K562 (cell line): Measurements from ENCODE around the gene NPAS1. TPM values are rescaled to one million over a fixed set of nuclear protein-coding genes. Genes with fewer than 3 reads are reported as not detected.

ENCODE experiments used
- ATAC-seq: fragments of 200-7000 bp; cut with Tn5 transposase; 3 replicates; pipeline ENCODE4 v1.9.1; 2020; ENCODE audit warnings: moderate library complexity
- BruUV-seq: library from RNA; stranded (reverse); fragments of 400-500 nt; replicated peaks from 2 replicates; lab custom pipeline; 2021; lab: Mats Ljungman, UMichigan
- CTCF ChIA-PET: fragments of 300-600 bp; formaldehyde crosslinking; extraction: SDS; loops from one replicate; lab custom pipeline; 2021; ENCODE audit warnings: low intra/inter-chr PET ratio; lab: Yijun Ruan, JAX
- POLR2A ChIA-PET: fragments of 300-600, 350-650 bp; sonication (Branson Sonifier 250); formaldehyde crosslinking; extraction: SDS; loops from one replicate; lab custom pipeline; 2021; ENCODE audit warnings: antibody characterized with exemption, inconsistent platforms; lab: Yijun Ruan, JAX
- DNase-seq, 4 experiments: peaks; one replicate each; pipeline versions ENCODE4 v3.0.0 to v3.0.0-alpha.2; 2011 to 2018; ENCODE audit warnings: low spot score in 3 of 4, mixed read lengths in 3 of 4; ENCODE audit errors: extremely low read depth in 1 of 4
- FAIRE-seq: peaks from 2 replicates; lab custom pipeline; 2011; peaks lifted over from hg19 to GRCh38; lab: Jason Lieb, UNC
- H2AFZ ChIP-seq: 2 replicates; pipeline ENCODE4 v1.6.0; 2011; ENCODE audit warnings: low read depth, low read length, control low read depth, inconsistent platforms
- H3K27ac ChIP-seq: fragments of 200-600 bp; 3 replicates; pipeline ENCODE4 v1.8.0; 2011; ENCODE audit warnings: low read depth, mild to moderate bottlenecking, control low read depth, inconsistent platforms, low read length, moderate library complexity, mixed read lengths; ENCODE audit errors: extremely low read depth
- H3K27me3 ChIP-seq, 2 experiments: fragments of 300-600 bp in 1 of 2; 2 replicates in 1 of 2; 3 replicates in 1 of 2; pipeline versions ENCODE4 v1.6.0 to v1.8.0; 2011; ENCODE audit warnings: inconsistent platforms in 2 of 2, low read length in 2 of 2, mild to moderate bottlenecking in 1 of 2, mixed read lengths in 1 of 2, moderate library complexity in 1 of 2; ENCODE audit not compliant: control insufficient read depth in 2 of 2, insufficient read depth in 2 of 2
- H3K36me3 ChIP-seq: fragments of 300-600 bp; 3 replicates; pipeline ENCODE4 v1.8.0; 2011; ENCODE audit warnings: mild to moderate bottlenecking, low read length, inconsistent platforms; ENCODE audit not compliant: control insufficient read depth, insufficient read depth
- H3K4me1 ChIP-seq, 2 experiments: fragments of 200-600 bp in 1 of 2; replicated peaks in 1 of 2; 2 replicates in 1 of 2; 3 replicates in 1 of 2; pipeline versions ENCODE4 v1.5.1 to v1.8.0; 2011; ENCODE audit warnings: inconsistent platforms in 2 of 2, low read length in 2 of 2, mild to moderate bottlenecking in 1 of 2, mixed read lengths in 1 of 2, moderate library complexity in 1 of 2; ENCODE audit not compliant: control insufficient read depth in 2 of 2, insufficient read depth in 2 of 2
- H3K4me2 ChIP-seq: 2 replicates; pipeline ENCODE4 v1.6.1; 2011; ENCODE audit warnings: low read length, control low read depth, inconsistent platforms, mixed read lengths; ENCODE audit not compliant: insufficient read depth
- H3K4me3 ChIP-seq: fragments of 200-600 bp; sonication (generic), shearing (Covaris generic); 2 replicates; pipeline ENCODE4 v1.5.1; 2016; ENCODE audit warnings: control low read depth, inconsistent platforms
- H3K79me2 ChIP-seq: fragments of 200-600 bp; 3 replicates; pipeline ENCODE4 v1.8.0; 2011; ENCODE audit warnings: low read length, inconsistent platforms; ENCODE audit not compliant: control insufficient read depth, insufficient read depth
- H3K9ac ChIP-seq, 2 experiments: 2 replicates each; pipeline versions ENCODE4 v1.6.0 to v1.6.1; 2011; ENCODE audit warnings: low read depth in 2 of 2, low read length in 2 of 2, control low read depth in 1 of 2, inconsistent platforms in 1 of 2, mild to moderate bottlenecking in 1 of 2, mixed read lengths in 1 of 2; ENCODE audit not compliant: insufficient read depth in 1 of 2
- H3K9me1 ChIP-seq: one replicate; pipeline ENCODE4 v1.6.0; 2011; ENCODE audit warnings: inconsistent platforms, mild to moderate bottlenecking, low read length, moderate library complexity; ENCODE audit not compliant: control insufficient read depth, insufficient read depth
- H3K9me3 ChIP-seq: replicated peaks from 2 replicates; pipeline ENCODE4 v1.5.1; 2011; ENCODE audit warnings: low read depth, low read length, inconsistent platforms; ENCODE audit not compliant: control insufficient read depth, insufficient read depth
- H4K20me1 ChIP-seq: replicated peaks from 2 replicates; pipeline ENCODE4 v1.6.1; 2011; ENCODE audit warnings: low read length, inconsistent platforms, mixed read lengths; ENCODE audit not compliant: control insufficient read depth, insufficient read depth
- ARHGAP35 ChIP-seq: fragments of 450-650 bp; IDR thresholded peaks from 2 replicates; pipeline ENCODE4 v1.6.1; 2018; ENCODE audit not compliant: partially characterized antibody
- ARID2 ChIP-seq: fragments of 450-650 bp; IDR thresholded peaks from 2 replicates; pipeline ENCODE4 v1.6.1; 2017; ENCODE audit warnings: antibody characterized with exemption, mild to moderate bottlenecking
- CC2D1A ChIP-seq: fragments of 450-650 bp; IDR thresholded peaks from 2 replicates; pipeline ENCODE4 v1.6.1; 2017; ENCODE audit warnings: mild to moderate bottlenecking
- EGR1 ChIP-seq: fragments of 450-650 bp; conservative IDR thresholded peaks from 2 replicates; pipeline ENCODE4 v1.6.1; 2017; ENCODE audit warnings: mild to moderate bottlenecking
- GABPB2 ChIP-seq: fragments of 250-450 bp; sonication (Bioruptor Pico); conservative IDR thresholded peaks from 2 replicates; pipeline ENCODE4 v1.5.1; 2021; ENCODE audit warnings: mild to moderate bottlenecking
- HDAC1 ChIP-seq, 2 experiments: fragments of 450-650 bp; IDR thresholded peaks; 2 replicates each; pipeline ENCODE4 v1.6.1; 2016 to 2017; ENCODE audit warnings: inconsistent platforms in 1 of 2, mild to moderate bottlenecking in 1 of 2, moderate library complexity in 1 of 2
- KDM2B ChIP-seq: fragments of 250-450 bp; sonication (Bioruptor Pico); IDR thresholded peaks from 2 replicates; pipeline ENCODE4 v1.8.0; 2021; ENCODE audit warnings: mild to moderate bottlenecking, moderate library complexity
- NCOR1 ChIP-seq: fragments of 450-650 bp; IDR thresholded peaks from 2 replicates; pipeline ENCODE4 v1.6.1; 2016; ENCODE audit warnings: mild to moderate bottlenecking, moderate library complexity
- SNRNP70 ChIP-seq: fragments of 200-400 bp; formaldehyde crosslinking; optimal IDR thresholded peaks from 2 replicates; pipeline ENCODE3; 2017; ENCODE audit warnings: low read depth, low read length
- STAT5B ChIP-seq: fragments of 250-450 bp; sonication (Bioruptor Pico); IDR thresholded peaks from 2 replicates; pipeline ENCODE4 v1.8.0; 2021; ENCODE audit warnings: mild to moderate bottlenecking, inconsistent platforms
- VEZF1 ChIP-seq: fragments of 200-800 bp; sonication (Bioruptor generic); IDR thresholded peaks from 2 replicates; pipeline ENCODE4 v1.6.1; 2017; ENCODE audit warnings: missing genetic modification characterization, missing compliant biosample characterization
- ZBTB7A ChIP-seq: IDR thresholded peaks from 2 replicates; pipeline ENCODE4 v1.6.1; 2011; ENCODE audit warnings: low read depth, mild to moderate bottlenecking, low read length, moderate library complexity, borderline replicate concordance; ENCODE audit not compliant: control insufficient read depth
- ZNF134 ChIP-seq: fragments of 250-450 bp; sonication (Bioruptor Pico); conservative IDR thresholded peaks from 2 replicates; pipeline ENCODE4 v1.4.0; 2020
- ZNF518B ChIP-seq: fragments of 250-450 bp; sonication (Bioruptor Pico); IDR thresholded peaks from 2 replicates; pipeline ENCODE4 v1.5.0; 2021; ENCODE audit warnings: mild to moderate bottlenecking, moderate library complexity
- ZNF740 ChIP-seq, 3 experiments: fragments of 200-800 bp in 1 of 3; sonication (Bioruptor generic) in 1 of 3; sonication (generic) in 1 of 3; formaldehyde crosslinking in 1 of 3; IDR thresholded peaks; 2 replicates each; pipeline versions ENCODE4 v1.6.1 to v1.8.0; 2016 to 2022; ENCODE audit warnings: mild to moderate bottlenecking in 2 of 3, missing compliant biosample characterization in 2 of 3, missing genetic modification characterization in 2 of 3, missing genetic modification reagents in 1 of 3
- WGBS: fragments of 100-300 bp; shearing (Covaris generic); methylation state at CpG from one replicate; pipeline ENCODE4 v1.1.6; 2016; ENCODE audit warnings: low coverage, mixed read lengths; ENCODE audit not compliant: insufficient coverage; ENCODE audit errors: missing lambda C conversion rate; 5-methylcytosine and 5-hydroxymethylcytosine counted together
- in situ Hi-C: fragments of 300-500 bp; cut with MboI; formaldehyde crosslinking; loops from 4 replicates; pipeline ENCODE4 v1.15.0; 2018; ENCODE audit warnings: inconsistent platforms, mixed read lengths
- intact Hi-C: fragments of 100-400 bp; cut with micrococcal nuclease; formaldehyde crosslinking; loops from 2 replicates; pipeline ENCODE4 v1.14.2; 2022
- polyA plus RNA-seq, 8 experiments: library from polyadenylated mRNA; depleted of rRNA in 4 of 8; stranded (reverse) in 5 of 8; unstranded in 3 of 8; fragments of >200 nt; fragmentation: Nextera tagmentation in 2 of 8; fragmentation: Illumina TruSeq in 1 of 8; extraction: Ambion mirVana in 2 of 8; extraction: Trizol in 1 of 8; gene quantifications; 2 replicates each; pipeline versions ENCODE4 v1.2.1 to v1.2.3, GENCODE V29; 2011 to 2014; ENCODE audit warnings: inconsistent platforms in 1 of 8, missing spikeins in 1 of 8
- total RNA-seq, 7 experiments: library from RNA; depleted of rRNA in 6 of 7; stranded (reverse); fragments of >200 nt in 6 of 7; fragmentation: Illumina TruSeq in 2 of 7; extraction: Trizol in 2 of 7; gene quantifications; 2 replicates each; pipeline versions ENCODE4 v1.2.1 to v1.2.3, GENCODE V29; 2011 to 2021; ENCODE audit warnings: low replicate concordance in 1 of 7

Gene NPAS1
- total and polyA plus RNA-seq, 9 of the 15 experiments (the other 6 are each of a cell fraction or from before 2014, with no cell fraction given): 0.58 to 5.3 (median 2.0) TPM; not detected in 2

GRCh38 chr19:47020992-47021496 is 1.4 kb downstream of the NPAS1 start:
- Histone ChIP-seq H3K27me3 (peaks cover 19 to 33% of the 10 kb centered on the region in 2 experiments), H3K9me3 (no peaks in the 10 kb centered on the region), H3K9ac (peak overlapping the region in 1 of 2 experiments; percentile 87; a peak in 2 of 4 replicates), H3K9me1 (no peaks in the 10 kb centered on the region), H3K27ac (no peak overlapping the region), H3K4me3 (peak overlapping the region; percentile 38), H3K79me2 (no peaks in the 10 kb centered on the region), H3K36me3 (no peaks in the 10 kb centered on the region), H4K20me1 (no peaks in the 10 kb centered on the region), H2AFZ (no peak overlapping the region), H3K4me2 (peak overlapping the region; percentile 37; the same call in 1 of the 2 replicates), H3K4me1 (peaks cover 0 to 40% of the 10 kb centered on the region in 2 experiments; a peak in 3 of 5 replicates)
- peak; percentile 37 to 73 (median 62) for DNase-seq
- TF ChIP-seq SNRNP70 (no peak), KDM2B (CRISPR knock-in tag) (peak; percentile 61; the same call in 1 of the 2 replicates), ARID2 (no peak), NCOR1 (no peak), STAT5B (no peak), HDAC1 (IDR thresholded peaks at IDR 0.05) (no peak), EGR1 (peak; percentile 76), ARHGAP35 (no peak), ZNF518B (CRISPR knock-in tag) (no peak), GABPB2 (CRISPR knock-in tag) (no peak), VEZF1 (CRISPR knock-in tag) (peak; percentile 56), ZNF740 (CRISPR knock-in tag; IDR thresholded peaks at IDR 0.05) (peak; percentile 59), ZNF740 (tag; IDR thresholded peaks at IDR 0.05) (no peak), ZBTB7A (peak; percentile 40; the same call in 1 of the 2 replicates), ZNF134 (CRISPR knock-in tag) (no peak), CC2D1A (peak; percentile 29; the same call in 1 of the 2 replicates)
- BruUV-seq: no TSS peak
- intact Hi-C loops: no loop called here
- ATAC-seq: peak; percentile 20
- in situ Hi-C loops: no loop called here
- peak; percentile 46 for FAIRE-seq
- POLR2A ChIA-PET: interaction anchor here (0.6 kb wide), 1 partner anchor 262 kb away, joined by 4 read pairs; no protein-coding TSS in a partner anchor
- WGBS: 3% methylated on average over 17 of the region's 37 CpGs
- CTCF ChIA-PET: no interaction called here
